Retinal pigment epithelial cell (primary cell): ENCODE data around the gene PIP5KL1.

Experiments
- DNase-seq: peaks from one replicate; pipeline ENCODE4 v3.0.0-alpha.2; 2010; ENCODE audit warnings: low read depth
- H3K4me3 ChIP-seq: 2 replicates; pipeline ENCODE4 v1.5.1; 2011; ENCODE audit warnings: mild to moderate bottlenecking, low read length, control low read depth, moderate library complexity
- CTCF ChIP-seq: conservative IDR thresholded peaks from 2 replicates; pipeline ENCODE4 v1.5.1; 2011; ENCODE audit warnings: low read depth, low read length, control low read depth, inconsistent platforms

The PIP5KL1 gene

DNA sequence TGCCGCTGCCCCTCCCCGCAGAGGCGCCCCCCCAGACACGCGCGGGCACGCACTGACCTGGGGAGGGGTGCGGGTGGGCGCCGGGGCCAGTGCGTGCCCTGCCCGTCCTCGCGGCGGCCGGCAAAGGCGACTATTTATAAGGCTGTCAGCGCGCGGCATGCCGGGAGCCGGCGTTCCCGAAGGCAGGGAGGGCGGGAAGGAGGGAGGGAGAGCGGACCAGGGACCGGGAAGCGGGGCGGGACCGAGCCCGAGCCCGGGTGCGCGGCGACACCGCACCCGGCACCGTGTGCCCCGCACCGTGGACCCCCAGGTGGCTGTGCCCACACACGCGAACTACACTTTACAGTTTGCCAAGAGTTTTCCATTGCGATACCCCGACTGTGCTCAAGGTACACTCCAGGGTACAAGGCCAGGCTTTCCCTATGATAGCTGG lies 53.0 kb downstream of the PIP5KL1 start, which contains the start of gene AK1:
Gene AK1 (minus strand): TSS at position 110 of the 433 bp plus-strand sequence. CDS start 3,058 bp downstream, outside the sequence.
- H3K4me3 ChIP-seq, result peak within 1 kb of the TSS; percentile 57
- TF ChIP-seq CTCF, result no peak
- DNase-seq, result no peak

DNA sequence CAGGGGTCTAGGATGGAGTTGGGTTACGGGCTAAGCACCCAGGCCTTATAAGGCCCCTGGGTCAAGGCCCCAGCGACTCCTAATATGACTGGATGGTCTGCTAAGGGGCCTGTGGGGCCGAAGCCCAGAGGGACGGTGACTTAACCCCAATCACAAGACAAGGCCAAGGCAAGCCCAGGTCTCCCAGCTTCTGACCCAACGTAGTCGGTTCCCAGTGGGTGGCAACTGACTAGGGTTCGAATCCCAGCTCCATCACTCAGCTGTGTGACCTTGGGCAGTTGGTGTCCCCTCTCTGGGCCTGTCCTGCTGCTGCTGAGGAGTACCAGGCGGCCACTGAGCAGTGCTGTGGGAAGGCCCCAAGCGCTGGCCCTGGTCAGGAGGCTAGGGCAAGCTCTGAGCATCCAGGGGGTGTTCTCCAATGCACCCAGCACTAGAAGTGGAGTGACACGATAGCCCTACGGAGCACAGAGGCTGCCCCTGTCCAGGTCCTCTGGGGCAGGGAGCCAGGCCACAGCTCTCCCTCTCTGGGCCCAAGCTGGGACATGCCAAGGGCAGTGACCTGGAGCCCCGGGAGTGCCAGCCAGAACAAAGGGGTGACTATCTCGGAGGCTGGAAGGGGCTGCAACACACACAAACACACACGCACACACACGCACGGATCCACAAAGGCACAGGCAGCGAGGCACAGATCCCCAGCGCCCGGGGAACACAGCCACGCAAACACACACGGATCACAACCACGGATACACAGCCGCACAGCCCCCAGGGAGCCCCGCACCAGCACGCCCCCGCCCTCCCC lies 53.6 kb downstream of the PIP5KL1 start:
- TF ChIP-seq CTCF, result no peak
- no peak for DNase-seq
- H3K4me3 ChIP-seq, result peak overlapping the region; percentile 57

GRCh38 chr9:127876026-127876763 lies 54.4 kb downstream of the PIP5KL1 start:
- DNase-seq, result no peak
- no peak for TF ChIP-seq CTCF
- H3K4me3 ChIP-seq, result no peak overlapping the region

- no peak overlapping the region for H3K4me3 ChIP-seq
- no peak for TF ChIP-seq CTCF
- no peak for DNase-seq
Observed at GRCh38 chr9:127875306-127875966, 55.1 kb downstream of the PIP5KL1 start.

GRCh38 chr9:127874301-127875221 lies 56.0 kb downstream of the PIP5KL1 start:
- DNase-seq, result no peak
- TF ChIP-seq CTCF, result no peak
- H3K4me3 ChIP-seq, result no peak overlapping the region

- no peak for DNase-seq
- TF ChIP-seq CTCF, result no peak
Observed at GRCh38 chr9:127873886-127874285, 56.7 kb downstream of the PIP5KL1 start.

More at GRCh38 chr9:127873886-127874285, 56.7 kb downstream of the PIP5KL1 start:
- no peak overlapping the region for H3K4me3 ChIP-seq
